ENCODE data around the gene WDR37.
"Not testable (repeated sequence)": the region's sequence is repeated elsewhere in the genome, so short reads cannot be mapped to it uniquely, and the experiment has no call there.

WDR37 gene

DNA sequence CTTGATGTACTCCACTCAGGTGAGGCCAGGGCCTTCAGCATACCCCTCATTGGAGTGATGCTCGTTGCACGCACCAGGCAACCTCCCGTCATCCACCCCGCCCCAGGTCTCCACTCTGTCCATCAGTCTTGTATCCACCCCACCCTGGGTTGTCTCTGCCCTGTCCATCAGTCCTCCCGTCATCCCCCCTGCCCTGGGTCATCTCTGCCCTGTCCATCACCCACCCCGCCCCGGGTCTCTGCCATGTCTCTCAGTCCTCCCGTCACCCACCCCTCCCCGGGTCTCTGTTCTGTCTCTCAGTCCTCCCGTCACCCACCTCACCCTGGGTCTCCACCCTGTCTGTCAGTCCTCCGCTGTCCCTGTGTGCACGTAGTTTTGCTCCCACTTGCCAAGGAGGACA, 59.9 kb downstream of the WDR37 start:
- DNase-seq (ENCODE audit: extremely low read depth, insufficient read length) = no peak
- Histone ChIP-seq H3K27me3 (replicated peaks; ENCODE audit: control insufficient read depth, insufficient read depth, low read length) (no peaks in the 10 kb centered on the region), H3K36me3 (ENCODE audit: control insufficient read depth, insufficient read depth, low read length) (peaks cover 22% of the 10 kb centered on the region), H3K4me3 (replicated peaks; ENCODE audit: low read depth, low read length) (no peak overlapping the region)
- TF ChIP-seq, protein P1, sequence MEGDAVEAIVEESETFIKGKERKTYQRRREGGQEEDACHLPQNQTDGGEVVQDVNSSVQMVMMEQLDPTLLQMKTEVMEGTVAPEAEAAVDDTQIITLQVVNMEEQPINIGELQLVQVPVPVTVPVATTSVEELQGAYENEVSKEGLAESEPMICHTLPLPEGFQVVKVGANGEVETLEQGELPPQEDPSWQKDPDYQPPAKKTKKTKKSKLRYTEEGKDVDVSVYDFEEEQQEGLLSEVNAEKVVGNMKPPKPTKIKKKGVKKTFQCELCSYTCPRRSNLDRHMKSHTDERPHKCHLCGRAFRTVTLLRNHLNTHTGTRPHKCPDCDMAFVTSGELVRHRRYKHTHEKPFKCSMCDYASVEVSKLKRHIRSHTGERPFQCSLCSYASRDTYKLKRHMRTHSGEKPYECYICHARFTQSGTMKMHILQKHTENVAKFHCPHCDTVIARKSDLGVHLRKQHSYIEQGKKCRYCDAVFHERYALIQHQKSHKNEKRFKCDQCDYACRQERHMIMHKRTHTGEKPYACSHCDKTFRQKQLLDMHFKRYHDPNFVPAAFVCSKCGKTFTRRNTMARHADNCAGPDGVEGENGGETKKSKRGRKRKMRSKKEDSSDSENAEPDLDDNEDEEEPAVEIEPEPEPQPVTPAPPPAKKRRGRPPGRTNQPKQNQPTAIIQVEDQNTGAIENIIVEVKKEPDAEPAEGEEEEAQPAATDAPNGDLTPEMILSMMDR (IDR thresholded peaks at IDR 0.05; ENCODE audit: insufficient read depth, low read length, poor library complexity, severe bottlenecking) = no peak

DNA sequence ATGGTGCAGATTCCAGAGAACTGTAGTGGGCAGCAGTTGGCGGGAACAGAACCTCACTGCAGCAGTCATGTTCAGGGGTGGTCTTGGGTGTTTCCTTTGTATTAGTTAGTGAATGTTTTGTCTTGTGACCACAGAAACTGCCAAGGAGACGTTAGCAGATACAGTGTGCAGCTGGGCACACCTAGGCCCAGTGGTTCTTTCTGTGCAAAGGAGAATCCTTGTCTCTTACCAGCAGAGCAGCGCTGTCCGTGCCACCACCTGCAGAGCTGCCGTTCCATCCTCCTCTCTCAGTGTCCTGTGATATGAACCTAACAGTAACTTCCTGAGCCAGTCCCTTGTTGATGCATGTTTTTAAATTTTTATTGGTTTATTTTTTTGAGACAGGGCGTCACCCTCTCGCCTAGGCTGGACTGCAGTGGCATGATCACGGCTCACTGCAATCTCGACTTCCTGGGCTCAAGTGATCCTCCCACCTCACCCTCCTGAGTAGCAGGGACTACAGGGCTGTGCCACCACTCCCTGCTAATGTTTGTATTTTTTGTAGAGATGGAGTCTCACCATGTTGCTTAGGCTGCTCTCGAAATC, 60.6 kb downstream of the WDR37 start:
- no peak for DNase-seq (ENCODE audit: extremely low read depth, insufficient read length)
- Histone ChIP-seq H3K4me3 (replicated peaks; ENCODE audit: low read depth, low read length) (no peak overlapping the region), H3K27me3 (replicated peaks; ENCODE audit: control insufficient read depth, insufficient read depth, low read length) (no peaks in the 10 kb centered on the region), H3K36me3 (ENCODE audit: control insufficient read depth, insufficient read depth, low read length) (peaks cover 25% of the 10 kb centered on the region)
- TF ChIP-seq, protein P1 (IDR thresholded peaks at IDR 0.05; ENCODE audit: insufficient read depth, low read length, poor library complexity, severe bottlenecking) = no peak

DNA sequence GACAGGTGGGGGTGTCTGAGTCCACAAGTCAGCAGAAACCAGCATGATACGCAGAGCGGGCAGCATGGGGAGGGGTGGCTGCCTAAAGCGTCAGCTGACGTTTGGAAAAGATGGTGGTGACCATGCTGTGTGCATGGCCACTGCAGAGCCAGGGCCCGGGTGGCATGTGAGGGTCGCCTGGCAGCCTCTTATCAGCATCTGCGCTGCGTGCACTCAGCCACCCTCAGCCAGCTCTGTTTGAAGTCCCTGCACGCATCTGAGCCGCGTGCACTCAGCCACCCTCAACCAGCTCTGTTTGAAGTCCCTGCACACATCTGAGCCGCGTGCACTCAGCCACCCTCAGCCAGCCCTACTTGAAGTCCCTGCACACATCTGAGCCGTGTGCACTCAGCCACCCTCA, 61.5 kb downstream of the WDR37 start:
- Histone ChIP-seq H3K27me3 (replicated peaks; ENCODE audit: control insufficient read depth, insufficient read depth, low read length) (no peaks in the 10 kb centered on the region), H3K4me3 (replicated peaks; ENCODE audit: low read depth, low read length) (no peak overlapping the region), H3K36me3 (ENCODE audit: control insufficient read depth, insufficient read depth, low read length) (peaks cover 30% of the 10 kb centered on the region)
- TF ChIP-seq, protein P1 (IDR thresholded peaks at IDR 0.05; ENCODE audit: insufficient read depth, low read length, poor library complexity, severe bottlenecking) = no peak
- DNase-seq (ENCODE audit: extremely low read depth, insufficient read length) = no peak

DNA sequence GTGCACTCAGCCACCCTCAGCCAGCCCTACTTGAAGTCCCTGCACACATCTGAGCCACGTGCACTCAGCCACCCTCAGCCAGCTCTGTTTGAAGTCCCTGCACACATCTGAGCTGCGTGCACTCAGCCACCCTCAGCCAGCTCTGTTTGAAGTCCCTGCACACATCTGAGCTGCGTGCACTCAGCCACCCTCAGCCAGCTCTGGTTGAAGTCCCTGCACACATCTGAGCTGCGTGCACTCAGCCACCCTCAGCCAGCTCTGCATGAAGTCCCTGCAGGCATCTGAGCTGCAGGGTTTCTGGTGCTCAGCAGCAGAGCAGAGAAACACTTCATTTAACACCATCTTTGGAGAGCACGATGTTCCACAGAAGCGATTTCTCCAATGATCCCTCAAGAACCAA, 62.1 kb downstream of the WDR37 start:
- not testable (repeated sequence) for H3K27me3 ChIP-seq (replicated peaks; ENCODE audit: control insufficient read depth, insufficient read depth, low read length); H3K4me3 ChIP-seq (replicated peaks; ENCODE audit: low read depth, low read length); DNase-seq (ENCODE audit: extremely low read depth, insufficient read length)
- H3K36me3 ChIP-seq (ENCODE audit: control insufficient read depth, insufficient read depth, low read length) = peaks cover 30% of the 10 kb centered on the region

DNA sequence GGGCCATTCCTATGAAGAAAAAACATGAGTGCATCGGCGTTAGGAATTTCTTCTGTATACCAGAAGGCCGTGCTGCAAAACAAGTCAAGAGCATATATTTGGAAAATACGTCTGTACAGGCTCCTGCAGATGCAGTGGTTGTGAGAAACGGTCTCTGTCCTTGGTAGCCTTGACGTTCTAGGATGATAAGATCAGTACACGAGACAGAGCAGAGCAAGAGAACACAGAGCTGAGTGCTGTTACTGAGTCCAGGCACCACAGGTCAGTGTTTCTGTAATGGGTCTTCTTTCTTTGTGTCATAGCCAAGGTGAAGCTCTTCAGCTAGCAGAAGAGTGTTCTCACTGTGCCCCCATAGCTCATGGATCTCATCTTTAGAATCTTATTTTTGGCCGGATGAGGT, 62.8 kb downstream of the WDR37 start:
- TF ChIP-seq, protein P1 (IDR thresholded peaks at IDR 0.05; ENCODE audit: insufficient read depth, low read length, poor library complexity, severe bottlenecking) = no peak
- peaks cover 32% of the 10 kb centered on the region for H3K36me3 ChIP-seq (ENCODE audit: control insufficient read depth, insufficient read depth, low read length)
- DNase-seq (ENCODE audit: extremely low read depth, insufficient read length) = no peak
- no peak overlapping the region for H3K4me3 ChIP-seq (replicated peaks; ENCODE audit: low read depth, low read length)
- no peaks in the 10 kb centered on the region for H3K27me3 ChIP-seq (replicated peaks; ENCODE audit: control insufficient read depth, insufficient read depth, low read length)

DNA sequence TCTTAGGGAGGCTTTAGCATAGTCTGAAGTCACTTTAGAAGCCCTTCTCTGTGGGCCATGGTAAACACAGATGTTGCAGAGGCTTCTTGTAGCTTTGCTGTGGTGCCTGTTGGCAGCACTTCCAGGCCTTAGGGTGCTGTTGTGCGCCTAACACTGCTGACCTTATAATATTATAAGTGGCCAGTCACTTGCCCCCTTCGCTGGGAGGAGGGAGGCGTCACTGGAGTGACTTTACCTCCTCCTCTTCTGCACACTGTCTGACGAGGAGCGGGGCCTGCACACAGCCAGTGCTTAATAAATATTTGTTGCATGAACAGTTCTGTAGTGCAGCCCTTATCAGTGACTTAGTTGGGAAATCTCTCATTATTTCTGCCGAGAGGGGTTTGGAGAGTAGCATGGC, 63.3 kb downstream of the WDR37 start:
- Histone ChIP-seq H3K27me3 (replicated peaks; ENCODE audit: control insufficient read depth, insufficient read depth, low read length) (no peaks in the 10 kb centered on the region), H3K4me3 (replicated peaks; ENCODE audit: low read depth, low read length) (no peak overlapping the region), H3K36me3 (ENCODE audit: control insufficient read depth, insufficient read depth, low read length) (peaks cover 35% of the 10 kb centered on the region)
- TF ChIP-seq, protein P1 (IDR thresholded peaks at IDR 0.05; ENCODE audit: insufficient read depth, low read length, poor library complexity, severe bottlenecking) = no peak
- DNase-seq (ENCODE audit: extremely low read depth, insufficient read length) = no peak

All from GM06990 (cell line).